GM23338 (cell line): ENCODE results near the gene C3orf85. TPM values are rescaled to one million over a fixed set of nuclear protein-coding genes. Genes with fewer than 3 reads are reported as not detected.

Experiments
- EZH2 ChIP-seq: fragments of 200-600 bp; sonication (generic); IDR thresholded peaks from one replicate; pipeline ENCODE4 v1.8.0; 2017; ENCODE audit warnings: antibody characterized with exemption, mild to moderate bottlenecking, low read depth; ENCODE audit not compliant: unreplicated experiment
- polyA plus RNA-seq: library from polyadenylated mRNA; unstranded; fragments of >200 nt; fragmentation: Nextera tagmentation; extraction: Ambion mirVana; gene quantifications from 2 replicates; pipeline ENCODE4 v1.2.1, GENCODE V29; 2016
- total RNA-seq: library from RNA; depleted of rRNA; stranded (reverse); fragments of >200 nt; shearing (Covaris generic); gene quantifications from 2 replicates; pipeline ENCODE4 v1.2.3, GENCODE V29; 2014
- TF ChIP-seq, protein P1 (sequence below): fragments of 250-450 bp; sonication (Bioruptor Pico); IDR thresholded peaks from 2 replicates; pipeline ENCODE4 v1.5.0; 2020; ENCODE audit warnings: mild to moderate bottlenecking, moderate library complexity
- TF ChIP-seq, protein P2 (sequence below), 2 experiments: fragments of 200-600 bp in 1 of 2; sonication (generic) in 1 of 2; conservative IDR thresholded peaks; 2 replicates each; pipeline versions ENCODE4 v1.5.1 to v1.6.1; 2016 to 2017; ENCODE audit warnings: antibody characterized with exemption in 2 of 2, low read depth in 2 of 2, mild to moderate bottlenecking in 2 of 2, moderate library complexity in 1 of 2
- TF ChIP-seq, protein P3 (sequence below): IDR thresholded peaks from one replicate; pipeline ENCODE4 v1.6.1; 2018; ENCODE audit warnings: antibody characterized with exemption; ENCODE audit not compliant: unreplicated experiment

Gene C3orf85
- total and polyA plus RNA-seq, 2 experiments from 2014 or later = not detected

DNA sequence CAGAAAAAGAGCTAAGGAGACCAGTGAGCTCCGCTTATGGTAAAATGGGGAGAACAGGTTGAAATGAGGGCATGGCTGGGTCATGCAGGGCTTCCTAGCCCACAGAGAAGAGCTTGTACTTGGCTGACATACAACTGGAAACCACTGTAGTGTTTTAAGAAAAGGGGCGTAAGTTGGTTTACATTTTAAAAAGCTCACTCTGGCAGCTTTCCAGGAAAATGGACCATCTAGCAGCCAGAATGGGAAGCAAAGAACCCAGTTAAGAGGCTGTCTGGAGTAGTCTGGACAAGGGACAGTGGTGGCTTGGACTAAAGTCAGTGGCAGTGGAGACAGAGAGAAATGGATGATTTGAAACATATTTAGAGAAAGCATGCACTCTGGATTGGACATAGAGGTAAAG lies 20.5 kb upstream of the C3orf85 start (continued):
- TF ChIP-seq, protein P1, sequence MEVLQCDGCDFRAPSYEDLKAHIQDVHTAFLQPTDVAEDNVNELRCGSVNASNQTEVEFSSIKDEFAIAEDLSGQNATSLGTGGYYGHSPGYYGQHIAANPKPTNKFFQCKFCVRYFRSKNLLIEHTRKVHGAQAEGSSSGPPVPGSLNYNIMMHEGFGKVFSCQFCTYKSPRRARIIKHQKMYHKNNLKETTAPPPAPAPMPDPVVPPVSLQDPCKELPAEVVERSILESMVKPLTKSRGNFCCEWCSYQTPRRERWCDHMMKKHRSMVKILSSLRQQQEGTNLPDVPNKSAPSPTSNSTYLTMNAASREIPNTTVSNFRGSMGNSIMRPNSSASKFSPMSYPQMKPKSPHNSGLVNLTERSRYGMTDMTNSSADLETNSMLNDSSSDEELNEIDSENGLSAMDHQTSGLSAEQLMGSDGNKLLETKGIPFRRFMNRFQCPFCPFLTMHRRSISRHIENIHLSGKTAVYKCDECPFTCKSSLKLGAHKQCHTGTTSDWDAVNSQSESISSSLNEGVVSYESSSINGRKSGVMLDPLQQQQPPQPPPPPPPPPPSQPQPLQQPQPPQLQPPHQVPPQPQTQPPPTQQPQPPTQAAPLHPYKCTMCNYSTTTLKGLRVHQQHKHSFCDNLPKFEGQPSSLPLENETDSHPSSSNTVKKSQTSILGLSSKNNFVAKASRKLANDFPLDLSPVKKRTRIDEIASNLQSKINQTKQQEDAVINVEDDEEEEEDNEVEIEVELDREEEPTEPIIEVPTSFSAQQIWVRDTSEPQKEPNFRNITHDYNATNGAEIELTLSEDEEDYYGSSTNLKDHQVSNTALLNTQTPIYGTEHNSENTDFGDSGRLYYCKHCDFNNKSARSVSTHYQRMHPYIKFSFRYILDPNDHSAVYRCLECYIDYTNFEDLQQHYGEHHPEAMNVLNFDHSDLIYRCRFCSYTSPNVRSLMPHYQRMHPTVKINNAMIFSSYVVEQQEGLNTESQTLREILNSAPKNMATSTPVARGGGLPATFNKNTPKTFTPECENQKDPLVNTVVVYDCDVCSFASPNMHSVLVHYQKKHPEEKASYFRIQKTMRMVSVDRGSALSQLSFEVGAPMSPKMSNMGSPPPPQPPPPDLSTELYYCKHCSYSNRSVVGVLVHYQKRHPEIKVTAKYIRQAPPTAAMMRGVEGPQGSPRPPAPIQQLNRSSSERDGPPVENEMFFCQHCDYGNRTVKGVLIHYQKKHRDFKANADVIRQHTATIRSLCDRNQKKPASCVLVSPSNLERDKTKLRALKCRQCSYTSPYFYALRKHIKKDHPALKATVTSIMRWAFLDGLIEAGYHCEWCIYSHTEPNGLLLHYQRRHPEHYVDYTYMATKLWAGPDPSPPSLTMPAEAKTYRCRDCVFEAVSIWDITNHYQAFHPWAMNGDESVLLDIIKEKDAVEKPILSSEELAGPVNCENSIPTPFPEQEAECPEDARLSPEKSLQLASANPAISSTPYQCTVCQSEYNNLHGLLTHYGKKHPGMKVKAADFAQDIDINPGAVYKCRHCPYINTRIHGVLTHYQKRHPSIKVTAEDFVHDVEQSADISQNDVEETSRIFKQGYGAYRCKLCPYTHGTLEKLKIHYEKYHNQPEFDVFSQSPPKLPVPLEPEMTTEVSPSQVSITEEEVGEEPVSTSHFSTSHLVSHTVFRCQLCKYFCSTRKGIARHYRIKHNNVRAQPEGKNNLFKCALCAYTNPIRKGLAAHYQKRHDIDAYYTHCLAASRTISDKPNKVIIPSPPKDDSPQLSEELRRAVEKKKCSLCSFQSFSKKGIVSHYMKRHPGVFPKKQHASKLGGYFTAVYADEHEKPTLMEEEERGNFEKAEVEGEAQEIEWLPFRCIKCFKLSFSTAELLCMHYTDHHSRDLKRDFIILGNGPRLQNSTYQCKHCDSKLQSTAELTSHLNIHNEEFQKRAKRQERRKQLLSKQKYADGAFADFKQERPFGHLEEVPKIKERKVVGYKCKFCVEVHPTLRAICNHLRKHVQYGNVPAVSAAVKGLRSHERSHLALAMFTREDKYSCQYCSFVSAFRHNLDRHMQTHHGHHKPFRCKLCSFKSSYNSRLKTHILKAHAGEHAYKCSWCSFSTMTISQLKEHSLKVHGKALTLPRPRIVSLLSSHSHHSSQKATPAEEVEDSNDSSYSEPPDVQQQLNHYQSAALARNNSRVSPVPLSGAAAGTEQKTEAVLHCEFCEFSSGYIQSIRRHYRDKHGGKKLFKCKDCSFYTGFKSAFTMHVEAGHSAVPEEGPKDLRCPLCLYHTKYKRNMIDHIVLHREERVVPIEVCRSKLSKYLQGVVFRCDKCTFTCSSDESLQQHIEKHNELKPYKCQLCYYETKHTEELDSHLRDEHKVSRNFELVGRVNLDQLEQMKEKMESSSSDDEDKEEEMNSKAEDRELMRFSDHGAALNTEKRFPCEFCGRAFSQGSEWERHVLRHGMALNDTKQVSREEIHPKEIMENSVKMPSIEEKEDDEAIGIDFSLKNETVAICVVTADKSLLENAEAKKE = no peak
- TF ChIP-seq, protein P2, sequence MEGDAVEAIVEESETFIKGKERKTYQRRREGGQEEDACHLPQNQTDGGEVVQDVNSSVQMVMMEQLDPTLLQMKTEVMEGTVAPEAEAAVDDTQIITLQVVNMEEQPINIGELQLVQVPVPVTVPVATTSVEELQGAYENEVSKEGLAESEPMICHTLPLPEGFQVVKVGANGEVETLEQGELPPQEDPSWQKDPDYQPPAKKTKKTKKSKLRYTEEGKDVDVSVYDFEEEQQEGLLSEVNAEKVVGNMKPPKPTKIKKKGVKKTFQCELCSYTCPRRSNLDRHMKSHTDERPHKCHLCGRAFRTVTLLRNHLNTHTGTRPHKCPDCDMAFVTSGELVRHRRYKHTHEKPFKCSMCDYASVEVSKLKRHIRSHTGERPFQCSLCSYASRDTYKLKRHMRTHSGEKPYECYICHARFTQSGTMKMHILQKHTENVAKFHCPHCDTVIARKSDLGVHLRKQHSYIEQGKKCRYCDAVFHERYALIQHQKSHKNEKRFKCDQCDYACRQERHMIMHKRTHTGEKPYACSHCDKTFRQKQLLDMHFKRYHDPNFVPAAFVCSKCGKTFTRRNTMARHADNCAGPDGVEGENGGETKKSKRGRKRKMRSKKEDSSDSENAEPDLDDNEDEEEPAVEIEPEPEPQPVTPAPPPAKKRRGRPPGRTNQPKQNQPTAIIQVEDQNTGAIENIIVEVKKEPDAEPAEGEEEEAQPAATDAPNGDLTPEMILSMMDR (conservative IDR thresholded peaks at IDR 0.05; ENCODE audit: low read depth in 2 of 2) = no peak
- no peak for TF ChIP-seq EZH2
- TF ChIP-seq, protein P3, sequence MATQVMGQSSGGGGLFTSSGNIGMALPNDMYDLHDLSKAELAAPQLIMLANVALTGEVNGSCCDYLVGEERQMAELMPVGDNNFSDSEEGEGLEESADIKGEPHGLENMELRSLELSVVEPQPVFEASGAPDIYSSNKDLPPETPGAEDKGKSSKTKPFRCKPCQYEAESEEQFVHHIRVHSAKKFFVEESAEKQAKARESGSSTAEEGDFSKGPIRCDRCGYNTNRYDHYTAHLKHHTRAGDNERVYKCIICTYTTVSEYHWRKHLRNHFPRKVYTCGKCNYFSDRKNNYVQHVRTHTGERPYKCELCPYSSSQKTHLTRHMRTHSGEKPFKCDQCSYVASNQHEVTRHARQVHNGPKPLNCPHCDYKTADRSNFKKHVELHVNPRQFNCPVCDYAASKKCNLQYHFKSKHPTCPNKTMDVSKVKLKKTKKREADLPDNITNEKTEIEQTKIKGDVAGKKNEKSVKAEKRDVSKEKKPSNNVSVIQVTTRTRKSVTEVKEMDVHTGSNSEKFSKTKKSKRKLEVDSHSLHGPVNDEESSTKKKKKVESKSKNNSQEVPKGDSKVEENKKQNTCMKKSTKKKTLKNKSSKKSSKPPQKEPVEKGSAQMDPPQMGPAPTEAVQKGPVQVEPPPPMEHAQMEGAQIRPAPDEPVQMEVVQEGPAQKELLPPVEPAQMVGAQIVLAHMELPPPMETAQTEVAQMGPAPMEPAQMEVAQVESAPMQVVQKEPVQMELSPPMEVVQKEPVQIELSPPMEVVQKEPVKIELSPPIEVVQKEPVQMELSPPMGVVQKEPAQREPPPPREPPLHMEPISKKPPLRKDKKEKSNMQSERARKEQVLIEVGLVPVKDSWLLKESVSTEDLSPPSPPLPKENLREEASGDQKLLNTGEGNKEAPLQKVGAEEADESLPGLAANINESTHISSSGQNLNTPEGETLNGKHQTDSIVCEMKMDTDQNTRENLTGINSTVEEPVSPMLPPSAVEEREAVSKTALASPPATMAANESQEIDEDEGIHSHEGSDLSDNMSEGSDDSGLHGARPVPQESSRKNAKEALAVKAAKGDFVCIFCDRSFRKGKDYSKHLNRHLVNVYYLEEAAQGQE = no peak
